GM18511 (cell line): ENCODE results near the gene CRTAC1.

ENCODE experiments used
- ATAC-seq: cut with Tn5 transposase; IDR thresholded peaks from one replicate; pipeline ENCODE4 v1.9.1; 2021; ENCODE audit warnings: mild to moderate bottlenecking, moderate library complexity; ENCODE audit not compliant: unreplicated experiment

CRTAC1 gene, protein sequence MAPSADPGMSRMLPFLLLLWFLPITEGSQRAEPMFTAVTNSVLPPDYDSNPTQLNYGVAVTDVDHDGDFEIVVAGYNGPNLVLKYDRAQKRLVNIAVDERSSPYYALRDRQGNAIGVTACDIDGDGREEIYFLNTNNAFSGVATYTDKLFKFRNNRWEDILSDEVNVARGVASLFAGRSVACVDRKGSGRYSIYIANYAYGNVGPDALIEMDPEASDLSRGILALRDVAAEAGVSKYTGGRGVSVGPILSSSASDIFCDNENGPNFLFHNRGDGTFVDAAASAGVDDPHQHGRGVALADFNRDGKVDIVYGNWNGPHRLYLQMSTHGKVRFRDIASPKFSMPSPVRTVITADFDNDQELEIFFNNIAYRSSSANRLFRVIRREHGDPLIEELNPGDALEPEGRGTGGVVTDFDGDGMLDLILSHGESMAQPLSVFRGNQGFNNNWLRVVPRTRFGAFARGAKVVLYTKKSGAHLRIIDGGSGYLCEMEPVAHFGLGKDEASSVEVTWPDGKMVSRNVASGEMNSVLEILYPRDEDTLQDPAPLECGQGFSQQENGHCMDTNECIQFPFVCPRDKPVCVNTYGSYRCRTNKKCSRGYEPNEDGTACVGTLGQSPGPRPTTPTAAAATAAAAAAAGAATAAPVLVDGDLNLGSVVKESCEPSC

DNA sequence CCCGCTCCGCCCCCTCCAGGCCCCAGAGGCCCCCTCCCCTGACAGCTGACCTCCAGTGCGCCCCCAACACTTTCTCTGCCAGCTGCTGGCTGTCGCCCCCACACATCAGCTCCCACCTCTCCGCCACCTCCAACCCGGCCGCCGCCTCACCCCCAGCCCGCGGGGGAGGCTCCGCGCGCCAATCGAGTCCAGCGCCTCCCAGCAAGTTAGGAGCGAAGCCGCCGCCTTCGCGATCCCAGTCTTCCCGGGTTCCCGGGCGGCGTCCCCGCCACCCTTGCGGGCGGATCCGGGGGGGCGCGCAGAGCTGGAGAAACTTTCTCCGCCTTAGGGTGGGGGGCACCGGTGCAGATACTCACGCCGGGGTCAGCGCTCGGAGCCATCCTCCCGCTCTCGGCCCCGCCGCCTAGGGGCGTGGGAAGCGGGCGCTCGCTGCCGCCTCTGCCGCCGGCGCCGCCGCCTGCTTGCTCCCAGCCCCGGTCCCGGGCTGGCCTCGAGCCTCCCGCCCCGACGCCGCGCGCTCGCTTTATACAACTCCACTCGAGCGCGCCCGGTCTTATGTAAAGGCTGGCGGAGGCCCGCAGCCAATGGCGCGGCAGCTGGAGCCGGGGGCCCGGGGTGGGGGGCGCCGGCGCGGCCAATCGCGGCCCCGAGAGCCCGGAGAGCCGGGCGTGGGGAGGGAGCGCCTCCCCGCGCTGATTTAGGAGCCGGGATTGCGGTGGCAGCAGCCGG, at the start of gene CRTAC1:
CRTAC1 (minus strand) TSS at position 529 of the 729 bp plus-strand sequence; CDS start at position 380, 149 bp downstream.
- no peak for ATAC-seq

DNA sequence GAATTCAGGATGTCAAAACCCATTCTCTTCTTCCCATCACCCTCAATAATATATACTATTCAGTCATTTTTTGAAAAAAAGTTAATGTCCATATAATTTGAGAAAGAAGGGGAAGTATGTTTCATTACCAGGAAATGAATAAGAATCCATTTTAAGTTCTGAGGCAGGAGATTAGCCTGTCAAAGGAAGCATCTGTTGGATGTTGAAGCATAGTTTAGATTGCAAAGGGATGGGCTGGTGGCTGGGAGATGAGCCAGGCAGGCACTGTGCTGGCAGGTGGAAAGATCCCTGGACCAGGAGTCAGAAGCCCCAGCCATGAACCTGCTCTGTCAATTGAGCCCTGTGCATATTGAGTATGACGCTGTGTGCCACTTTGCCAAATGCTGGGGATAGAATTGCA, 48.4 kb upstream of the CRTAC1 start:
- no peak for ATAC-seq

DNA sequence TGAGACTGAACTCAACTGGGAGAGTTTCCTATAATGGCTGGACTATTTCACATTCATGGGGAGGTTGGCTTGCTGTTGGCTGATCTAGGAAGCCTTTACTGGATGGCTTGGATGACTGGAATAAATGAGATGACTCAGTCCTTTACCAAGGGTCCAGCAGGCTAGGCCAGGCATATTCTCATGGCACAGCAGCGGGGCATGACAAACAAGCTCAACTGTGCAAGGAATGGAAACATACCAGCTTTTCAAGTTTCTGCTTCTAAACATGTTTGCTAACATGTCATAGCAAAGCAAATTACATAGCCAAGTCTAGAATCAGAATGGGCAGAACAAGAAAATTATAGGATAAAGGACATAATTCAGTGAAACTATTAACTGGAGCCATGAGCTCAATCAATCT, 46.8 kb upstream of the CRTAC1 start:
- ATAC-seq: no peak

DNA sequence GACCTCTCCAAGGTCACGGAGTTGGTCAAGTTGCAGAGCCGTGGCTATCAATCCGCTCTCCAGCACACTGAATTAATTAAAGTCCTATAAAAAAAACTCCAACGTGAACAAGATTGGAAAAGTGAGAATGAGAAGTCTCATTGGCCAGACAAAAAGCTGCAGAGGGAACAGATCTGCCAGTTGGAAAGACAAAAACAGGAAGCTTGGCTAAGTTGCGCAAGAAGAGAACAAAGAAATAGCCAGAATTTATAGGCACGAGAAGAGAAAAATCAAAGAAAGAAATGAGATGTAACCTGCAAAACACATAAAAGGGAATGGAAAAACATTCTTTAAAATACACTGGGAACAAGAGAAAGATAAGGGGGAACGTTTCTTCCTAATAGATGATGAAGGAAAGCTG, 45.7 kb upstream of the CRTAC1 start:
- no peak for ATAC-seq

DNA sequence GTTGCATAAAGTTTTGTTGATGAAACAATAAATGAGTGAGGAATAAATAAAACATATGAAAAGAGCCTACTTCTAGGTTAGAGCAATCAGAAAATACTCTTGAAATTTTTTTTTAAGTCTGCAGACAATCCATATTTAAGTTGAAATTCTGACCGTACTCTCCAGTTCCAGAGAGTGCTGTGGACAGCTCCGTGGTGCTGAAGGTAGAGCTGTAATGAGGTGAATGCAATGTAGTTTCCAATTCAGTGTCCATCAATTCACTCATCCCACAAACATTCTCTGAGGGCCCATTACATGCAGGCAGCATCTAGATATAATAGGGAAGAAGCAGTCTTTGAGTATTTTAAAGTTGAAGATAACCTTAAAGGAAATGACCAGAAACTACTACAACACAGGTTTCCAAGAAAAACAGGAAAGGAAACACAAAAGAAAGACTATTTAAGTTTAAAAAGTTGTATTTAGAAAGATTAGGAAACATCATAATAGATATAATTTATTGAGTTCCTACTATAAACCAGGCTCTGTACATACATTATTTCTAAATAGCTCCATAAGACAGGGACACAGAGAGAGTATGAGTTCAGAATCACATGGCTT, 44.0 kb upstream of the CRTAC1 start:
- ATAC-seq: no peak

DNA sequence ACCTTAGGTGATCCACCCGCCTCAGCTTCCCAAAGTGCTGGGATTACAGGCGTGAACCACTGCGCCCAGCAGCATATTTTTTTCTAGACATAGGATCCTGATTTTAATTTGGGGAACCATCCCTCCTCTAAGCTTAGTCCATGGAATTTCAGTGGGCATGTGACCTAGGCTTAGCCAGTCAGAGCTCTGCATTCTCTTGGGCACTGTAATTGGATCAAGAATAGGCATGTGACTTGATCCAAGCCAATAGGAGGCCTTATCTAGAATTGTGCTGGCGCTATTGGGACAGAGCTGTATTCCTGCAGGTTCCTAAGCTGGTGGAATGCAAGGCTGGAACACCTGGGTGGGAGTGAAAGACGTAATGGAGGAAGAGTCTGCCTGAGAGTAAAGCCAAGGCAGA, 36.7 kb upstream of the CRTAC1 start:
- ATAC-seq: no peak

DNA sequence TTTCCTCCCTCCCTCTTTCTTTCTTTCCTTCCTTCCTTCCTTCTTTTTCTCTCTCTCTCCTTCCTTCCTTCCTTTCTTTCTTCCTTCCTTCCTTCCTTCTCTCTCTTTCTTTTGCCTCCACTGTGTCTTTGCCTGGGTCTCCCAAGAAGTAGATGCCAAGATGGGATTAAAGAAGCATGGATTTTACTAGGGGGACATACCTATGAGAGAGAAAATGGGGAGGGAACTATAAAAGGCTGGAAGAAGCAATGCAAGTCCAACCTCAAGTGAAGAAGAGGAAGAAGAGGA, 33.3 kb upstream of the CRTAC1 start:
- ATAC-seq: no peak

DNA sequence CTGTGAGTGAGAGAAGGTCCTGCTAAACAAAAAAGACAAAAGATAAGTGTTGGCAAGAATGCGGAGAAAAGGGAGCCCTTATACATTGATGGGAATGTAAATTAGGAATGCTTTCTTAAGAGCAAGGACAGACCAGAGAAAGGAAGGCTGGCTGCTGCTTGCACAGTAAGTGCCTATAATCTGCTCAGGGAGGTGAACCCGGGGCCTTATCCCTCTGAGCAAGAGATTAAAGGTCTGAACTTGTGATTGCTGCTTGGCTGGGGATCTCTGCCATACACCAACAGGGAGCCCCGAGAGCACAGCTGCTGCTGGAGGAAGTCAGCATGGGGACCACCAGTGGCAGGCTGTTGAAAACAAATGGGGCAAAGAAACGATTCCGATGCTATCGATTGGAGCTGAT, 32.0 kb upstream of the CRTAC1 start:
- ATAC-seq: no peak

DNA sequence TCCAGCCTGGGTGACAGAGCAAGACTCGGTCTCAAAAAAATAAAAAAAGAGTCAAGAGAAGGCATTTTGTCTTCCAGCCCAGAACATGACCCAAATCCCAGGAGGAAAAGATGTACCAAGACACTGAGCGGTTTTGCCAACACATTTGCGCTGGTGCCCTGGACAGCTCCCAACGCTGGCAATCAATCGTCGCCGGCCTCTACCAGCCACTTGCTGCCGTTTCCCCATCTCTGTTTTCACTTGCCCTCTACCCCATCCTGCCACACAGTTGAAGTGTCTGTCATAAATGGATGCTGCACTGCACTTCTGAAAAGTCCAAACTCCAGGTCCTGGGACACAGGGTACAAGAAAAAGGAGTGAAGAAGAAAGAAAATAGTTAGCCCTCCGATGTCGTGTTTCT, 29.7 kb upstream of the CRTAC1 start:
- no peak for ATAC-seq

DNA sequence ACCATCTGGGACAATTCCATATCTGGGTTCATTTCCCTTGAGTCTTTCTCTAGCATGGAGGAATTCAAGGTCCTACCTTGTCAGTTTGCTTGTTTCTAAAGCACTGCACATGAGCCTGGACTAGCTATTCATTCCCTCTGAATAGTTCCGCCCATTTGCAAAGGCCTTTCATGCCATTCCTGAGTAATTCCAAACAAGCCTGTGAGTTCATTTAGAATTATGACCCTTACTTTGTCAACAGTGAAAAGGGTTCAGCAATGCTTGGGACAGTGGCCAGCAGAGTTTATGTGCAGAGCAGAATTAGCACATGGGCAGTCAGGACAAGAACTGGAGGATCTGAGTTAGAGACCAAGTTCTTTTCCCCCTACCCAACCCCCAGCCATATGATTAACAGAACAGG, 27.9 kb upstream of the CRTAC1 start:
- no peak for ATAC-seq

DNA sequence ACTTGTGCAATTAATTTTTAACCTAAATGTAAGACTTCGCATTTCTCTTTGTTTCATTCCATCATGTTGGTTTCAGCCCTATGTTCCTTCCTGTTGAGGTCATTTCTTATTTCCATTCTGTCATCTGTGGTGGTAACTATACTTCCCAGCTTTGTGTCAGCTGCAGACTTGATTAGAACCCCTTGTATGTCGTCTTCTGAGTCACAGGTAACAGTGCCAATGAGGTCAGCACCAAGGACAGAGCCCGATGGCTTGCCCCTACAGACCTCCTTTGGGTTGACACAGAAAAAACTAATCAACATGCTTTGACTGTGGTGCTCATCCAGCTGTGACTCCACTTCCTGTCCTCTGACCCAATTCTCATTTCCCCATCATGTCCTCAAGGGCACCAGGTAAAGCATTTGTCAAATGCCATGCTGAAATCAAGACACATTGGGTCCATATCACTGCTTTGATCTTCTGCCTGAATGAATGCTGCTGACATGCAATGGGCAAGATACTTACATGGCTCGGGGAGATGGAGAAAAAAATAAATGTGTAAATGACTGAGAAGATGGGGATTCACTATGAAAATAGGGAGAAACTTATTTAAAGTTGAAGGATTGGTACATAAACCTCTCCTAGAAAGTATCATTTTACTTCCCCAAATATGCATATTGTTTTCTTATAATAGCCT, 25.6 kb upstream of the CRTAC1 start:
- ATAC-seq: peak; percentile 67

DNA sequence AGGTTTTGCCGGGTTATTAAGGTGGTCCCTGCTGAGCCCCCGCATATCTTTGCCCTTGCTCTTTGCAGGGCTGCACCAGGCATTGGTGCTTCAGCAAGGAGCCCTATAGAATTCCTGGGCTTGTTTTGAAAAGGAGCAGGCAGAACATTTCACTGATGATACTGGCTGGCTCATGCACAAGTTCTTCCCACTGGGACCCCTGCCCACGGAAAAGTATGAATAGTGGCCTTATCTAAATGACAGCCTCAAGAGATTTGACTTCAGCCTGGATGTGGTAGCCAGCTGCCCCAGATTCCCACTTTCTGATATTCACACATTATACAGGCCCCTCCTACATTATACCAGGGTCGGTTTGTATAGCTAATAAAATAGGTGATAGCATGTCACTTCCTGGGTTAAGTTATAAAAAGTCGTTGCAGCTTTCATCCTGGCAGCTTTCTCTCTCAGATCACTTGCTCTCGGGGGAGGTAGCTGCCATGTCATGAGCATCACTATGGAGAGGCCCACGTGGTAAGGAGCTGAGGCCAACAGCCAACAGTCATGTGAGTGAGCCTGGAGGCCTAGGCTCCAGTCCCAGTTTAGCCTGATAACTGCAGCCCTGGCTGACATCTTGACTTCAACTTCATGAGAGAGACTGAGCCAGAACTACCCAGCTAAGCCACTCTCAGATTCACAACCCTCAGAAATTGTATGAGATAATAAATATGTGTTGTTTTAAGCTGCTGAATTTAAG, 16.8 kb upstream of the CRTAC1 start:
- ATAC-seq: no peak

DNA sequence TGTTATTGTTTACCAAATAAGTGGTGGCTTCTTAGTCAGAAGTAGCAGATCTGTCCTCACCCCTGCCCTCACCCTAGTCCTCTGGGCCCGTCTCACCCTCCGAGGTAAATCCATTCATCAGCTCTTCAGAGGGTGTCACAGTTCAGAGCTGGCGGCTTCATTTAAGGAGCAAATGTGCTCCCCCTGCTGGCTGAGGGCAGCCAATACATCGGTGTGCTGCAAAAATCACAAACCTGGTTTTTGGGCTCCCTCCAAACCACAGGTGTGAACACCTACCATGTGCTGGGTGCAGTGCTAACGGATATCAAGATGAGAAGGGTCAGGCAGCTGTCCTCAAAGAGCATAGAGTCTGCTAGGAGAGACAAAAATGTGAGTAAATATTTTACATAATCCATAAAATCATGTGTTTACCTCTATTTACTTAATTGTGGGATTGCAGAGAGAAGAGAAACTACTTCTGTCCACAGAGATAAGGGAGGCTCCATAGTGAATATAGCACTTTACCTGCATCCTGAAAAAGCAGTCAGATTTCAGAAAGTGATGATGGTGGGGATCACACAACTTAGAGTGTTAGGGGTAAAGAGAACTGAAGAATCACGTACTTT, 15.5 kb upstream of the CRTAC1 start:
- ATAC-seq: no peak

DNA sequence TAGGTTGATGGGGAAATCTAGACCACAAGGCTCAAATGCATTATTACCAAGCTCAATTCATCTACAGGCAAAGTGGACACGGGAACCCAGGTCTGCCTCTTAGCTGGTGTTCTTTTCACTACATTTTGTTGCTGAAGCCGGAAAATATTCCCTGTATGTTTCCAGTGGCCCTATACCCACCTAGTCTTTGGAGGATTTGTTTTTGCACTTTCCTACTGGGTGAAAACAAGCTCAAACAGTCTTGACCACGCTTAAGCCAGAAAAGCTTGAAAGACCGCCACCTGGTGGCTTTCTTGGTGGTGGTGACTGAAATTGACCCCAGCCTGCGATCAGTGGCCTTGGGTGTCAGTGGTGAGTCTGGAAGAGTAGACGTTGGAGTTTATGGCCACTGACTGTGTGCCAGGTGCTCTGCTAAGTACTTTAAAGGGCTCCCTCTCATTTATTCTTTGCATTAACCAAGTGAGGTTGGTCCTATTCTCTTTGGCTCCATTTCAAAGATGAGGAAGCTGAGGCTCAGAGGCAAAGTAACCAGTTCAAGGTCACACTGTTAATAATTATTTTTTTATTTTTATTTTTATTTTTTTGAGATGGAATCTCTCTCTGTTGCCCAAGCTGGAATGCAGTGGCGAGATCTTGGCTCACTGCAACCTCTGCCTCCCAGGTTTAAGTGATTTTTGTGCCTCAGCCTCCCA, 11.1 kb upstream of the CRTAC1 start:
- ATAC-seq: no peak

DNA sequence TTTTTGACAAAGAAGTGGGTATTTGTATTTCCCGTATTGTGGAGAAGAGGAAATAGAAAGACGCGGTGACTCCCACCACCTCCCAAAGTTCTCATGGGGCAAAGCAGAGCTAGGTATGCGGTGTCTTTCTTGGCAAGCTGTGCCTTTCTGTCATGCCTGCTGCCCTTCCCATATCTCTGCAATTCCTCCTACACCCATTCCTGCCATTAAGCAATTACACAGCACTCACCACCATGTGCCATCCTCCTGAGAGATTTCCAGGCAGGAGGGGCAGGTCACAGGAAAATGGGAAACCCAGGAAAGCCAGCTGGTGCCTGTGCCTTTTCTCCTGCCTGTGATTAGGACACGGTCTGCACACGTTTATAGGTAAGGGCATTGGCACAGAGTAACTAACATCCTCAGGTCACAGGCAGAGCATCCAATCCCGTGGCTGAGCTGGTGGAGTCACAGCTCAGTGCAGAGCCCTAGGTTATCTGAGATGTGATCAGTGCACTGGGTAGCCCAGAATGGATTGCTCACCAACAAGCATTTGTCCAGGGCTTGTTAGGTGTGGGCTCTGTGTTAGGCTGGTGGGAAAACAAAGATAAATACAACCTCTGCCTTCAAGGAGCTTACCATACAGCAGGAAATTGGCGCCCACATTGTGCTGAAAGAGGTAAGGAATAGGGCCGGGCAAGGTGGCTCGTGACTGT, 9.4 kb upstream of the CRTAC1 start:
- ATAC-seq: no peak

DNA sequence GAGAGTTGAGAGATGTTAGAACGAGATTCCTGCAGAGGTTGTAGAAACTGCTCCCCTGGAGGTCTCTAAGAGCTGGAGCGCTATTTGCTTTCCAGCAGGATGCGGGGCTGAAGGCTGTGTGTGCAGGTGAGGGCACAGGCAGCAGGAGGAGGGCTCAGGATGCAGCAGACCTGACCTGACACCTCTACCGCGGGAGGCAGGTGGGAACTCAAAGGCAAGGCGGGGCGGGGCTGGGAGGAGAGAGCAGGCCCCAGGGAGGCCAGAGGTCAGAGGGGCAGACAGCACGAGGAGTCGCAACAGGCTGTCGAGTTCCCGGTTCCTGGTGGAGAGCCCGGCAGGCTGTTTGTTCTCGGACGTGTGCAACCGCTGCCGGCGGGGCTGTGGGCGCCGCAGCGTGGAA, 7.9 kb upstream of the CRTAC1 start:
- ATAC-seq: no peak

DNA sequence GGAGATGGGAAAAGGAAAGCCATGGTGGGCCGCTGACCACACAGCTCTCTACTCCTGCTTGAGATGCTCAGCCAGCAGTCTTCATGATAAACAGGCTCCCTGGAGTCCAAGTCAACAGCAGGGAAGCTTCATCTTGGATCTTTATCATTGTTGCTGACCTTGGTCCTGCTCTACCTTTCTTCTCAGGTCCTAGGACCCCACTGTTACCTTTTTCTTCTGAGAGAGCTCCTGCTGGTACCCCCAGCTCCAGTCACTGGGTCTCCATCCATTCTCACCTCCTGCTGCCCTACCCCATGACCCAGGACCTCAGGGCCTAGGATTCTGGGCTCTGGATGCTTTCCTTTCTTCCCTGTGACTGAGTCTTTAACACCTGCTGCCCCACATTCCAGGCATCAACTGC, 5.2 kb upstream of the CRTAC1 start:
- ATAC-seq: no peak

DNA sequence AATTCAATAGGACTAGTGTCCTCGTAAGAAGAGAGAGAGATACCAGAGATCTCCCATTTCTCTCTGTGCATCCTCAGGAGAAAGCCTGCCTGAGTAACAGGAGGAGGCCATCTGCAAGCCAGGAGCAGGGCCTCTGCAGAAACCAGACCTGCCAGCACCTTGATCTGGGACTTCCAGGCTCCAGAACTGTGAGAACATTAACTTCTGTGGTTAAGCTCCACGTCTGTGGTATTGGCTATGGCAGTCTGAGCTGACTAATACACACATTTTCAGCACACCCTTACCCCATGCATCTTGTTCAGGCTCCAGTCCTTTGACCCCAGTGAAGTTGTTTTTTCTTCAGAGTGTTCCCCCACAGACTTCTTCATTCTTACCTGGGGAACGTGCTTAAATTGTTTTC, 3.1 kb upstream of the CRTAC1 start:
- ATAC-seq: no peak

DNA sequence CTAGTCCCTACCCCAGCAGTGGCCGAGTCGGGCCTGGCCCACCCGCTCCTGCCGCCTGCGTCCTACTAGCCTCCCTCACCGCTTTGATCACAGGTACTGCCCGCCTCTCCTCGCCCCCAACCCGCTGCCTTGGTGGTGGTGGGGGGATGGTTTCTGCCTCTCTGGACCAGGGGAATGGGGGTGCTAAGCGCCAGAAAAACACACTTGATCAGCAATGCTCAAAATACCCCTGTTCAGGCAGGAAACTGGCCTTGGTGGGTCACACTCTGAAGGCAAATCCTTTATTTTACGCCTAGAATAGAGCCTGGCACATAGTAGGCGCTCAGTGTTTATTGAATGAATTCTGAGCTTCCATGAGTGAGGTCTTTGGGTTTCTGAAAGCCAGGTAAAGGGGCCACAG, 1.0 kb upstream of the CRTAC1 start:
- ATAC-seq: no peak
